ENCODE measurements around the gene SPATS1.

SPATS1 gene

GRCh38 chr6:44309631-44310030 lies 32.8 kb upstream of the SPATS1 start:
- Histone ChIP-seq H3K4me3 (replicated peaks; ENCODE audit: insufficient read depth, low read length) (no peak overlapping the region), H3K27me3 (ENCODE audit: insufficient read depth, poor library complexity, severe bottlenecking) (no peaks in the 10 kb centered on the region), H3K27ac (replicated peaks) (no peak overlapping the region)
- no peak for TF ChIP-seq POLR2AphosphoS5 (IDR thresholded peaks at IDR 0.05; ENCODE audit: low read depth)
- TF ChIP-seq GABPA (IDR thresholded peaks at IDR 0.05; ENCODE audit: low read depth) = no peak
- no peak for TF ChIP-seq CTCF (IDR thresholded peaks at IDR 0.05; ENCODE audit: insufficient read depth, low read length)
- TF ChIP-seq REST (IDR thresholded peaks at IDR 0.05; ENCODE audit: insufficient replicate concordance, low read depth) = no peak
- TF ChIP-seq SPI1 (IDR thresholded peaks at IDR 0.05; ENCODE audit: borderline replicate concordance, low read depth) = no peak
- DNase-seq (ENCODE audit: low read depth in 1 of 2, low spot score in 1 of 2) = no peak

- TF ChIP-seq POLR2AphosphoS5 (IDR thresholded peaks at IDR 0.05; ENCODE audit: low read depth) = no peak
- TF ChIP-seq CTCF (IDR thresholded peaks at IDR 0.05; ENCODE audit: insufficient read depth, low read length) = no peak
- no peak for TF ChIP-seq SPI1 (IDR thresholded peaks at IDR 0.05; ENCODE audit: borderline replicate concordance, low read depth)
- TF ChIP-seq REST (IDR thresholded peaks at IDR 0.05; ENCODE audit: insufficient replicate concordance, low read depth) = no peak
- no peak for TF ChIP-seq GABPA (IDR thresholded peaks at IDR 0.05; ENCODE audit: low read depth)
- no peak for DNase-seq (ENCODE audit: low read depth in 1 of 2, low spot score in 1 of 2)
- Histone ChIP-seq H3K27ac (replicated peaks) (no peak overlapping the region), H3K4me3 (replicated peaks; ENCODE audit: insufficient read depth, low read length) (no peak overlapping the region), H3K27me3 (ENCODE audit: insufficient read depth, poor library complexity, severe bottlenecking) (no peaks in the 10 kb centered on the region)
Observed at GRCh38 chr6:44310241-44310640, 32.2 kb upstream of the SPATS1 start.

- no peaks in the 10 kb centered on the region for H3K27me3 ChIP-seq (ENCODE audit: insufficient read depth, poor library complexity, severe bottlenecking)
- H3K4me3 ChIP-seq (replicated peaks; ENCODE audit: insufficient read depth, low read length) = no peak overlapping the region
- TF ChIP-seq POLR2AphosphoS5 (IDR thresholded peaks at IDR 0.05; ENCODE audit: low read depth) (no peak), CTCF (IDR thresholded peaks at IDR 0.05; ENCODE audit: insufficient read depth, low read length) (no peak), GABPA (IDR thresholded peaks at IDR 0.05; ENCODE audit: low read depth) (no peak), REST (IDR thresholded peaks at IDR 0.05; ENCODE audit: insufficient replicate concordance, low read depth) (no peak), SPI1 (IDR thresholded peaks at IDR 0.05; ENCODE audit: borderline replicate concordance, low read depth) (no peak)
Observed at GRCh38 chr6:44311304-44311703, 31.1 kb upstream of the SPATS1 start.

More at GRCh38 chr6:44311304-44311703, 31.1 kb upstream of the SPATS1 start:
- no peak for DNase-seq (ENCODE audit: low read depth in 1 of 2, low spot score in 1 of 2)
- no peak overlapping the region for H3K27ac ChIP-seq (replicated peaks)
